Gastroesophageal sphincter (tissue), 4 donors: ENCODE data around the gene TTC3. TPM values are rescaled to one million over a fixed set of nuclear protein-coding genes. Genes with fewer than 3 reads are reported as not detected.

Experiments used
- ATAC-seq: fragments of 150-250 bp; one replicate; pipeline ENCODE4 v1.9.1; 2016; ENCODE audit warnings: mild to moderate bottlenecking, moderate library complexity
- H3K27ac ChIP-seq, 4 donors: fragments of 200-600 bp; sonication (generic) in 3 of 4; 1 replicate in 3 of 4; 2 replicates in 1 of 4; pipeline ENCODE4 v1.5.1; 2016 to 2019
- H3K27me3 ChIP-seq: fragments of 200-600 bp; sonication (generic); one replicate; pipeline ENCODE4 v1.5.1; 2019
- H3K36me3 ChIP-seq, 2 donors: fragments of 200-600 bp; sonication (generic); one replicate each; pipeline ENCODE4 v1.5.1; 2019; ENCODE audit warnings: control low read depth in 1 of 2
- H3K4me1 ChIP-seq, 3 donors: fragments of 200-600 bp; sonication (generic); 1 replicate in 2 of 3; 2 replicates in 1 of 3; pipeline ENCODE4 v1.5.1; 2016 to 2019; ENCODE audit warnings: control low read depth in 2 of 3
- H3K4me3 ChIP-seq, 2 donors: fragments of 200-600 bp; sonication (generic); one replicate each; pipeline ENCODE4 v1.5.1; 2019; ENCODE audit warnings: mild to moderate bottlenecking in 1 of 2, moderate library complexity in 1 of 2
- H3K9me3 ChIP-seq, 3 donors: fragments of 200-600 bp; sonication (generic); one replicate each; pipeline ENCODE4 v1.5.1; 2017 to 2019; ENCODE audit warnings: control low read depth in 2 of 3
- EP300 ChIP-seq: sonication (generic); formaldehyde crosslinking; IDR thresholded peaks from one replicate; pipeline ENCODE4 v1.6.1; 2017; ENCODE audit warnings: antibody characterized with exemption, mild to moderate bottlenecking
- POLR2A ChIP-seq, 2 donors: fragments of 450-650 bp; IDR thresholded peaks; one replicate each; pipeline ENCODE4 v1.6.1; 2017; ENCODE audit warnings: antibody characterized with exemption in 2 of 2, mild to moderate bottlenecking in 2 of 2, moderate library complexity in 1 of 2
- POLR2AphosphoS5 ChIP-seq: sonication (generic); formaldehyde crosslinking; IDR thresholded peaks from one replicate; pipeline ENCODE4 v1.6.1; 2017; ENCODE audit warnings: antibody characterized with exemption
- WGBS, 2 donors: methylation state at CpG; one replicate each; pipeline ENCODE4 v1.1.5; 2018; ENCODE audit warnings: low coverage in 1 of 2; 5-methylcytosine and 5-hydroxymethylcytosine counted together
- total RNA-seq, 4 donors: library from RNA; depleted of rRNA; stranded (reverse); fragments of >200 nt; gene quantifications; one replicate each; pipeline ENCODE4 v1.1.0, GENCODE V29; 2016
- TF ChIP-seq, protein P1 (sequence below), 4 experiments: fragments of 200-600 bp in 2 of 4; fragments of 450-650 bp in 2 of 4; sonication (generic) in 1 of 4; IDR thresholded peaks; one replicate each; pipeline ENCODE4 v1.5.1; 2017 to 2019; ENCODE audit warnings: antibody characterized with exemption in 4 of 4, mild to moderate bottlenecking in 2 of 4, moderate library complexity in 2 of 4

The TTC3 gene
- total RNA-seq, 4 donors from 2014 or later: 85.1 to 157 (median 127) TPM

DNA sequence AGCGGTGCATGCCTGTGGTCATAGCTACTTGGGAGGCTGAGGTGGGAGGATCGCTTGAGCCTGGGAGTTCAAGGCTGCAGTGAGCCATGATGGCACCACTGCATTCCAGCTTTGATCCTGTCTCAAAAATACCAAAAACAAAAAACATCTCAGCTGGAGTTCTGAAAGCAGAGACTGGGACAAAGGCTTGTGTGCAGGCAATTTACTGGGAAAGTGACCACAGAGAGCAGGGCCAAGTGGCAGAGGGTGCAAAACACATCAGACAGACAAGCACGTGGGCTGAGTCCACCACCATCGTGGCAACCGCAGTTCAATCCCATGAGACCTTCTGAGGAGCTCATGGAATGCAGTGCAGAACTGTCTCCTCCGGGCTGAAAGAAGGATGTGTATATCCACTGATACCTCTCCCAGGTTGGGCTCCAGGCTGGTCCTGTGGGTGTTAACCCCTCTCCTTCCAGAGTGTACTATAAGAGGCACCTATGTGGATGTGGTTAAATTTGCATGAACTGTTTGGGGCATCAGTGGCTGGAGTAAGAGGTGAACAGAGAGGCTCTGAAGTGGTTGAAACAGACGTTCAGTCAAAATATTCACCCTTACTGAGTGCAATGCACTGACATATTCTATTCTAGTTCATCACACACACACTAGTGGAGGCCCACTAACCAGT is 11.0 kb upstream of the TTC3 start:
- no peak overlapping the region for H3K27ac ChIP-seq
- H3K27me3 ChIP-seq: no peaks in the 10 kb centered on the region
- no peaks in the 10 kb centered on the region for H3K9me3 ChIP-seq
- 33 to 80% methylated on average over 1 to 5 of the region's 7 CpGs for WGBS, 2 donors
- no peak for ATAC-seq
- TF ChIP-seq POLR2A (IDR thresholded peaks at IDR 0.05) (no peak), POLR2AphosphoS5 (no peak), EP300 (no peak)
- TF ChIP-seq, protein P1, sequence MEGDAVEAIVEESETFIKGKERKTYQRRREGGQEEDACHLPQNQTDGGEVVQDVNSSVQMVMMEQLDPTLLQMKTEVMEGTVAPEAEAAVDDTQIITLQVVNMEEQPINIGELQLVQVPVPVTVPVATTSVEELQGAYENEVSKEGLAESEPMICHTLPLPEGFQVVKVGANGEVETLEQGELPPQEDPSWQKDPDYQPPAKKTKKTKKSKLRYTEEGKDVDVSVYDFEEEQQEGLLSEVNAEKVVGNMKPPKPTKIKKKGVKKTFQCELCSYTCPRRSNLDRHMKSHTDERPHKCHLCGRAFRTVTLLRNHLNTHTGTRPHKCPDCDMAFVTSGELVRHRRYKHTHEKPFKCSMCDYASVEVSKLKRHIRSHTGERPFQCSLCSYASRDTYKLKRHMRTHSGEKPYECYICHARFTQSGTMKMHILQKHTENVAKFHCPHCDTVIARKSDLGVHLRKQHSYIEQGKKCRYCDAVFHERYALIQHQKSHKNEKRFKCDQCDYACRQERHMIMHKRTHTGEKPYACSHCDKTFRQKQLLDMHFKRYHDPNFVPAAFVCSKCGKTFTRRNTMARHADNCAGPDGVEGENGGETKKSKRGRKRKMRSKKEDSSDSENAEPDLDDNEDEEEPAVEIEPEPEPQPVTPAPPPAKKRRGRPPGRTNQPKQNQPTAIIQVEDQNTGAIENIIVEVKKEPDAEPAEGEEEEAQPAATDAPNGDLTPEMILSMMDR (IDR thresholded peaks at IDR 0.05): no peak
- H3K4me3 ChIP-seq: no peak overlapping the region
- H3K4me1 ChIP-seq: peaks cover 0 to 11% (median 5%) of the 10 kb centered on the region in 3 donors
- H3K36me3 ChIP-seq: peaks cover 0 to 18% of the 10 kb centered on the region in 2 donors

DNA sequence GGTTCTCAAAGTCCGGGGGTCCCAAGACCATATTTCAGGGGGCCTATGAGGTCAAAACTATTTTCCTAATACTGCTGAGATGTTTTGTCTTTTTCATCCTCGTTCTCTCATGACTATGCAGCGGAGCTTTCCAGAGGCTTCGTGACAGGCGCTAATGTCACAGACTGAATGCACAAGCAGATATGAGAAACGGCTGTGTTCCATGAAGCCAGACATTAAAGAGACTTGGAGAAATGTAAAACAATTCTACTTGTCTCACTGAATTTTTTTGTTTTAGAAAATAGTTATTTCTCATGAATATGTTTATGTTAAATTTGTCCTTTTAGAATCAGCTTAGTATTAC is 10.5 kb upstream of the TTC3 start:
- 77 to 81% methylated on average over 6 of the region's 6 CpGs for WGBS, 2 donors
- no peak overlapping the region for H3K4me3 ChIP-seq
- H3K4me1 ChIP-seq: peaks cover 0 to 11% (median 5%) of the 10 kb centered on the region in 3 donors
- TF ChIP-seq, protein P1 (IDR thresholded peaks at IDR 0.05): no peak
- TF ChIP-seq POLR2A (IDR thresholded peaks at IDR 0.05): no peak
- no peak for TF ChIP-seq POLR2AphosphoS5
- TF ChIP-seq EP300: no peak
- ATAC-seq: no peak
- H3K9me3 ChIP-seq: no peaks in the 10 kb centered on the region
- peaks cover 0 to 23% of the 10 kb centered on the region in 2 donors for H3K36me3 ChIP-seq
- no peaks in the 10 kb centered on the region for H3K27me3 ChIP-seq
- H3K27ac ChIP-seq: no peak overlapping the region

DNA sequence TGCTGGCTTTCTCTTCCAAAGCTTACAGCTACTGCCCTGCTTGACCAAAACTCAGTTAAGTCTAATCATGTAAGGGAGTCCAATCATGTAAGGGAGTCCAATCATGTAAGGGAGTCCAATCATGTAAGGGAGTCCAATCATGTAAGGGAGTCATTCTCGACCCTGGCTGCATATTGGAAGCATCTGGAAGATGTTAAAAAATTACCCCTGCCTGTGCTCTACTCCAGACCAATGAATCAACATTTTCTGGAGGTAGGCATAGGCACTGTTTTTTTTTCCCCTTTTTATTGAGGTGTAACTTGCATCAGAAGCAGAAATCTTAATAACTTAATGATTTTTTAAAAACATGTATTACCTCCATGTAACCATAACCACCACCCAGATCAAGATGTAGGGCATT is 9.6 kb upstream of the TTC3 start:
- H3K4me3 ChIP-seq: no peak overlapping the region
- no peaks in the 10 kb centered on the region for H3K9me3 ChIP-seq
- TF ChIP-seq, protein P1 (IDR thresholded peaks at IDR 0.05): no peak
- TF ChIP-seq EP300: no peak
- TF ChIP-seq POLR2AphosphoS5: no peak
- H3K27me3 ChIP-seq: no peaks in the 10 kb centered on the region
- WGBS, 2 donors: 22% methylated on average over 1 of the region's 1 CpG; no CpG with 5 or more reads in 1 of the 2 donors
- ATAC-seq: no peak
- H3K4me1 ChIP-seq: peaks cover 0 to 11% (median 5%) of the 10 kb centered on the region in 3 donors
- peaks cover 0 to 31% of the 10 kb centered on the region in 2 donors for H3K36me3 ChIP-seq
- no peak overlapping the region for H3K27ac ChIP-seq

DNA sequence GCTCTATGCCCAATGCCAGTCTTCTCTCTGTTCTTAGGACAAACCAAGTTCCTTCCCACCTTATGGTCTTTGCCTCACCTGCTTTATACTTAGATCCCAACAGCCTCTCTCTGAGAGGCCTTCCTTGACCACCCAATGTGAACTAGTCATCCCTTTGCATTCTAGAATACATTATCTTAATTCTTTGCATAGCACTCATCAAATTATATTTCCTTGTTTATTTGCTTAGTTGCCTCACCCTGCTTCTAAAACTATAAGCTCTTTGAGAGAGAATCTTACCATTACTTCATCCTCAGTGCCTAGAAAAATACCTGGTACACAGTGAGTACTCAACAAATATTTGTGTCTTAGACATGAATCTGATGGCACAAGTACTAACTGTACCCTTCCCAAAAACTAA is 8.2 kb upstream of the TTC3 start:
- Histone ChIP-seq H3K4me3 (no peak overlapping the region), H3K27ac (no peak overlapping the region), H3K36me3 (peaks cover 0 to 39% of the 10 kb centered on the region in 2 donors), H3K27me3 (no peaks in the 10 kb centered on the region), H3K9me3 (no peaks in the 10 kb centered on the region), H3K4me1 (peaks cover 0 to 10% (median 5%) of the 10 kb centered on the region in 3 donors)
- no peak for TF ChIP-seq POLR2AphosphoS5
- TF ChIP-seq, protein P1 (IDR thresholded peaks at IDR 0.05): no peak
- no peak for TF ChIP-seq POLR2A (IDR thresholded peaks at IDR 0.05)
- no peak for TF ChIP-seq EP300
- no peak for ATAC-seq

DNA sequence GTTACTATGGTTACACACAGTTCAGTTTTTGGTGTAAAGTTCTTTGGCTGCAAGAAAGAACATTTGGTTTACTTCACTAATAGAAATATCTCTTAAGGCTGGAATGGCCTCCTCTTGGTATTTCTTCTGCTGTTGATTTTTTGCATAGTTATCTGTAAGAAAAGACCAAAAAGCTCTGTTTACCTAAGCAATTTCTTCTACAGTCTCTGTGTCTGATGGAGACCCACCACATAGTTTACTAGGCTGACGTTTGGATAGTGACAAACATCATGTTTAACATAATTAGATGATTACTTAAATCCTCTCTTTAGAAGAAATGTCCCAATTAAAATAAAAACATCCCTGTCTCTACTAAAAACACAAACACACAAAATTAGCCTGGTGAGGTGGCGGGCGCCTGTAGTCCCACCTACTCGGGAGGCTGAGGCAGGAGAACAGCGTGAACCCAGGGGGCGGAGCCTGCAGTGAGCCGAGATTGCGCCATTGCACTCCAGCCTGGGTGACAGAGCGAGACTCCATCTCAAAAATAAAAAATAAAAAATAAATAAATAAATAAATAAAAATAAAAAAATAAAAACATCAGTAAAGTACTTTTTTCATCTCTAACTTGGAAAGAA is 7.4 kb upstream of the TTC3 start:
- Histone ChIP-seq H3K9me3 (no peaks in the 10 kb centered on the region), H3K27me3 (no peaks in the 10 kb centered on the region), H3K36me3 (peaks cover 0 to 39% of the 10 kb centered on the region in 2 donors), H3K4me3 (no peak overlapping the region), H3K27ac (no peak overlapping the region), H3K4me1 (peaks cover 0 to 7% (median 0%) of the 10 kb centered on the region in 3 donors)
- ATAC-seq: no peak
- TF ChIP-seq POLR2AphosphoS5: no peak
- no peak for TF ChIP-seq EP300
- TF ChIP-seq POLR2A (IDR thresholded peaks at IDR 0.05): no peak
- TF ChIP-seq, protein P1 (IDR thresholded peaks at IDR 0.05): no peak
- 90 to 97% methylated on average over 2 to 9 of the region's 9 CpGs for WGBS, 2 donors
